SK-N-SH treated with all-trans-retinoic acid at 6 μM for 48 hours (cell line): ENCODE results near the gene RAB36.

Experiments
- GLIS3 ChIP-seq: fragments of 250-450 bp; sonication (Bioruptor Pico); IDR thresholded peaks from 2 replicates; pipeline ENCODE4 v1.5.0; 2020; ENCODE audit warnings: mild to moderate bottlenecking, moderate library complexity
- PPARA ChIP-seq: fragments of 250-450 bp; sonication (Bioruptor Pico); IDR thresholded peaks from 2 replicates; pipeline ENCODE4 v1.5.0; 2020; ENCODE audit warnings: mild to moderate bottlenecking, borderline replicate concordance
- ZNF8 ChIP-seq: fragments of 450-650 bp; formaldehyde crosslinking; IDR thresholded peaks from 2 replicates; pipeline ENCODE4 v1.5.0; 2020; ENCODE audit warnings: mild to moderate bottlenecking, moderate library complexity

DNA sequence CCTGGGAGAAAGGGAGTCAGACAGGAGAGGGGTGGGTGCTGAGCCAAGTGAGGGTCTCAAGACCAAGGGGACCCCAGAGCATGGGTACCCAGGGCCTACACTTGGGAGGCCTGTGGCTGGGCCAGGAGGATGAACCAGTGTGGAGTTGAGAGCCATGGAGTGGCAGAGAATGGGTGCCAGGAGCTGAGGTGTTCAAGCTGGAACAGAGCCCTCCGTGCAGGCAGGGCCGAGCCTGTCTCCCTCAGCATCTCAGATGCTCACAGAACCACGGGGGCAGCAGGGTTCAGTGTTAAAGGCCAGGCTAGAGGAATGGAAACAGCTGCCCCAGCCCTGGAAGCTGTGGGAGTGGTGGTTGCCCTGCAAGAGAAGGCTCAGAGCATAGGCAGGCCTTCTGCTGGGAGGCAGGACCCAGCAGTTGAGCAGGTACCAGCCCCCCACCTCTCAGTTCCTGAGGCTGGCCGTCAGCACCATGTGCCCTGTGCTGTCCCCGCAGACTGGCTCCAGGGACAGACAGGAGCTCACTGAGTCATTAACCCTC lies 35.8 kb upstream of the RAB36 start:
- TF ChIP-seq GLIS3 (CRISPR knock-in tag) (no peak), ZNF8 (CRISPR knock-in tag) (no peak), PPARA (CRISPR knock-in tag) (no peak)
